Amniotic epithelial cell (primary cell): ENCODE measurements around the gene LST1.
"Not testable (repeated sequence)": the region's sequence is repeated elsewhere in the genome, so short reads cannot be mapped to it uniquely, and the experiment has no call there.

ENCODE experiments used
- DNase-seq: peaks from one replicate; pipeline ENCODE4 v3.0.0-alpha.2; 2010; ENCODE audit warnings: low read depth

The LST1 gene

DNA sequence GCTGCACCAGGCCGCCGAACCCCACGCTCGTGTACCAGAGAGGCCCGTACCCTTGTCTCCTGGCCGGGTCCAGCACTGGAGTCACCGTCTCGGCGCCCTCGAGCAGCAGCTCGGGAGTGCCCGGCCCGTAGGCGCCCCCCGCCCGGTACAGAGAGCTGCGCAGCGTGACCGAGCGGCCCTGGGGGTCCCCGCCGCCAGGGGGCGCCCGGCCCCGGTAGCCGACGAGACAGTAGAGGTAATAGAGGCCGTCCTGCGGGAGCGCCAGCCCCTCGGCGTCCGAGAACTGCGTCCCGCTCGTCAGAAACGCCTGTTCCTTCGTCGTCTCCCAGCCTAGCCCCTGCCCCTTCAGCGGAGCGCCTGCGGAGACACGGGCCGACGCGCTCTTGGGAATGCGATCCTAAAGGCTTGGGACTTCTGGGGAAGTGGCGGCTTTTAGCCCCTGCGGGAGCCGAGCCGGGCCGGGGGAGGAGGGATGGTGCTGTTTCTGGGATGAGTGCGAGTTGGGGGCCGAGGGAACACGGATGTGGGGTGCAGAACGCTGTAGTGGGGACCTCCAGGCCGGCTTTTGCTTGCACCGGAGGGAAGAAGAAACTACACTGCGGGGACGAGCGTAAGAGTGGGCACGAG is 5.2 kb upstream of the LST1 start:
- DNase-seq, result peak; percentile 56

- no peak for DNase-seq
These were observed 4.4 kb upstream of the LST1 start for GRCh38 chr6:31581434-31582229.

DNA sequence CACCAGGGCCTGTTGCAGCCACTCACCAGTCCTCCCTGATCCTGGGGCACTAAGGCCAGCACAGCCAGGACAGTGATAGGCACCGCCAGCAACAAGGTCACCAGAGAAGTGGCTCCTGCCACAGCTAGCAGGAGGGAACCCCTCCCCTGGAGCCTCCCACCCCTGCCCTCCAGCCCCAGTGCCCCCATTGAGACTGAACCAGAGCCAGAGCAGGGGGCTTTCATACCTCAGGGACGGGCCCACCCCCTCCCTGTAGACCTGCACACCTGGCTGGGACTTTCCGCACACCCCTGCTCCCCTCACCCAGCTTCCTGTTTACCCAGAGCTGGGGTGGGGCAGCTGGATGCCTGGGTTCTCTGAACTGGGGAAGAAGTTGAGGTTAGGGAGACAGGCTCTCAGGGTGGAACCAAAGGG is 3.8 kb upstream of the LST1 start, which contains the start of gene LTB:
Gene LTB (minus strand): TSS at position 195 of the 414 bp plus-strand sequence. CDS start 7 bp downstream, at position 188.
- no peak for DNase-seq

- DNase-seq, result no peak
These were observed 586 bp upstream of the LST1 start for GRCh38 chr6:31585491-31585890.

DNA sequence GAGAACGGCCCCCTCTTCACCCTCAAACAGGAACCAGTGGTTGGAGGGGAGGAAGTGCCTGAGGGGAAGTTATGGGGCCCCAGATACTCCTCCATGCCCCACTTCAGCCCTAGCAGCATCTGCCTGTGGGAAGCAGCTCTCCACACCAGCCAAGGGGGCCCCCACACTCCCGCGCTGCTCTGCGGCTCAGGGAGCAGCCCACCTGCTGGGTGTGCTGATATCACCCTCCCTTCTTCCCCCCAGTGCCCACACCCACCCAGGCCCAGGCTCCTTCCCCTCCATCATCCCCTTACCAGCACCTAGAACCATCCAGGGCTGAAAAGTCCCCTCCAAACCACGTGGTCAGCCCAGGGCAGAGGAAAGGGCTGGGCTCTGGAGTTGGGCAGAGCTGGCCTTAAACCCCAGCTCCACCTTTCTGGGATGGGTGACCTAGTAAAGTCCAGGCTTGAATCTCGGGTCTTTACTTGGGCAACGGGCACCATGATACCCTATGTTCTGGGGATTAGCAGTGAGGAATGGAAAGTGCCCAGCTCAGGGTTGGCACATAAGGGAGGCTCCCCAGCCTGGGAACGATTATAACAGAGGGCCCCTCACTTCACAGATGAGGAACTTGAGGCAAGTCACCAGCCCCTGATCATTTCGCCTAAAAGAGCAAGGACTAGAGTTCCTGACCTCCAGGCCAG is 663 bp downstream of the LST1 start:
- DNase-seq, result no peak

DNA sequence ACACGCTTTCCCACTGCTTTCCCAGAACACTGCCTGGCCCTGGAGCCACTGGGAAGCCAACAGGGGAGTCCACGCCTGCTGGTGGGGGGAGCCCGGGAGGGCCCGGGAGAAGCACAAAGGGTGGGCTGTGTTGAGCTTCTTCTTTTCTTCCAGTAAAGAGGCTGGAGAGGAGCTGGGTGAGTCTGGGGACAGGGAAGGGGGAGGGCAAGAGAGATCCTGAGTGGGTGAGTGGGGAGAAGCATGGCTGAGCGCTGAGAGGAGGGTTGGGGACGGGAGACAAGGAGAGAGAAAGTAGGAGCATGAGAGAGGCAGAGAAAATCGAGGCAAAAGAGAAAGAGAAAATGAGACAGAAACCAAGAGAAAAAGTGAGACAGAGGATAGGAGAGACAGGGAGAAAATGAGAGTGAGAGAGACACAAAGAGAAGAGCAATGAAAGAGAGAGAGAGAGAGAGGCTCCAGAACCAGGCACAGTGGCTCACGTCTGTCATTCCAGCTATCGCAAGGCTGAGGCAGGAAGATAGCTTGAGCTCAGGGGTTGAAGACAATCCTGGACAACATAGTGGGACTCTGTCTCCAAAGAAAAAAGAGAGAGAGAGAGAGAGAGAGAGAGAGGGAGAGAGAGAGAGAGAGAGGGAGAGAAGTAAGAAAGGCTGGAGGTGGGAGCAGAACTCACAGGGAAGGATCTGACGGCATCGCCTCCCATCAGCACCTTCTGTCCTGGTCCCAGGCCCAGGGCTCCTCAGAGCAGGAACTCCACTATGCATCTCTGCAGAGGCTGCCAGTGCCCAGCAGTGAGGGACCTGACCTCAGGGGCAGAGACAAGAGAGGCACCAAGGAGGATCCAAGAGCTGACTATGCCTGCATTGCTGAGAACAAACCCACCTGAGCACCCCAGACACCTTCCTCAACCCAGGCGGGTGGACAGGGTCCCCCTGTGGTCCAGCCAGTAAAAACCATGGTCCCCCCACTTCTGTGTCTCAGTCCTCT is 2.0 kb downstream of the LST1 start:
- no peak for DNase-seq

DNA sequence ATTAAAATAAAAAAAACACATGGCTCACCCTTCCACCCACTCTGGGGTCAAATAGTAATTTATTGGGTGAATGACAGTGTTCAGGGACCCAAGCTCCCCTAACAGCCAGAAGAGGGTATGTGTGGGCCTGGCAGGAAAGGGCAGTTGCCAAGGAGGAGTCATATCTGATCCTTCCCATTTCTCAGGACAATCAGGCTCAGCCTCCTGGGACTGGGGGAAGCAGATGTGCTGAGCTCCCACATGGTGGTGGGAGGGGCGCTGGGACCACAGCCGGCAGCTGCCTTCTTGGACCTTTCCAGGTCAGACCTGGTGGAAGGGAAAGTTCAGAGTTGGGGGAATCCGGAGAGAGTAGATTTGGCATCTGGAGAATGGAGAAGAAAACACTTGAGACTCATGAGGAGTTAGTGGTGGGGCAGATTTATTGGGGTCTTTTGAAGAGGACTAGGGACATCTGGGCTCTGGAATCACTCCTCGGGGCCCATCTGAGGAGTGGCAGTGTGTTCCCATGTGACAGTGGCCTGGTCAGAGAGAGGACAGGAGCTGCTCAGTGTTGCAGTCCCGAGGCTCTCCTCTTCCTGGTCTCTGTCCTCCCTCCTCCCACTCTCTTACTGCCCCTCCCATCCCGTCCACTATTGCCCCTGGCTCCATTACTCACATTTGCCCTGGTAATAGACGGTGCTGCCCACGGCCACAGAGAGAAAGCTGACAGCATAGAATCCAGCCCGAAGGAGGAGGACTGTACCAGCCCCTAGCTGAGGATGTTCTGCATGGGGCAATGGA is 3.0 kb downstream of the LST1 start:
- DNase-seq, result no peak

DNA sequence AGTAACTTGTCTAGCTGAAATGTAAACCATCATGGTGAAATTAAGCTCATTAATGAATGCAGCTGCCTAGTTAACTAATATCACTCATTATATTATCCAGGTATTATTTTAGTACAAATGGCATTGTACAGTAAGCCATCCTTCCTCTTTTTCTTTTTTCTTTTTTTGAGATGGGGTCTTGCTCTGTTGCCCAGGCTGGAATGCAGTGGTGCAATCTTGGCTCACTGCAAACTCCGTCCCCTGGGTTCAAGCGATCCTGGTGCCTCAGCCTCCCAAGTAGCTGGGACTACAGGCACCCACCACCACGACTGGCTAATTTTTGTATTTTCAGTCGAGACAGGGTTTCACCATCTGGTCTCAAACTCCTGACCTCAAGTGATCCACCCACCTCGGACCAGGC is 4.6 kb downstream of the LST1 start:
- DNase-seq, result not testable (repeated sequence)

DNA sequence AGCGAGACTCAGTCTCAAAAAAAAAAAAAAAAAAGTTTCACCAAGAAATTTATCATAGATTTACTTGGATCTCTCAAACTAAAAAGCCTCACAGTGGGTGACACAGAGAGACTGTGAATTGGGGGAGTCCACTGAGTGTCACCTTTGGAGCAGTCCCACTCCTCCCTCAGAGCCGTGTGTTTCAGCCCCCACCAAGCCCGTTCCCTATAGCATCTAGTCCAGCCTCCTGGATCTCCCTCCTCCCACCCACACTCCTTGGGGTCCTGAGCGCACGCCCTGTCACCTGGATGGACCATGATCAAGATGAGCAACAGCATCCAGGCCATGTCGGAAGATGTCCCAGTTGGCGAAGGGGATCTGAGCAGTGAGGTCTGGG is 6.3 kb downstream of the LST1 start:
- no peak for DNase-seq

- DNase-seq, result peak; percentile 34
These were observed 10.9 kb downstream of the LST1 start for GRCh38 chr6:31597006-31597405.

DNA sequence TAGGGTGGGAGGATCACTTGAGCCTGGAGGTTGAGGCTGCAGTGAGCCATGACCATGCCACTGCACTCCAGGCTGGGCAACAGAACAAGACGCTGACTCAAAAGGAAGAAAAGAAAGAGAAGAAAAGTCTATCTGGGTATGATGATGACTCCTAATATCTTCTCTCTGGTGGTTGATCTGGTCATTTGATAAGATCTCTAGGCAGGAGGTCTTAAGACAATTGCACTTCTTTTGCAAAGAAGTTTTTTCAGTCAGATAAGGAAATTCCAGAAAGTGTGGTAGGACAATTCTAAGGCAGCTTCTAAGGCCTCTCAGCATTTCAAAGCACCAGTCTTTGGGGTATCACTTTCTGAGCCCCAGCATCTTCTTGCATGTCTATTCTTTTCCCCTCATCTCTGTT is 21.2 kb downstream of the LST1 start:
- peak; percentile 39 for DNase-seq

- DNase-seq, result no peak
These were observed 23.7 kb downstream of the LST1 start for GRCh38 chr6:31609519-31610406.

- DNase-seq, result no peak
These were observed 24.9 kb downstream of the LST1 start for GRCh38 chr6:31610968-31611367.

DNA sequence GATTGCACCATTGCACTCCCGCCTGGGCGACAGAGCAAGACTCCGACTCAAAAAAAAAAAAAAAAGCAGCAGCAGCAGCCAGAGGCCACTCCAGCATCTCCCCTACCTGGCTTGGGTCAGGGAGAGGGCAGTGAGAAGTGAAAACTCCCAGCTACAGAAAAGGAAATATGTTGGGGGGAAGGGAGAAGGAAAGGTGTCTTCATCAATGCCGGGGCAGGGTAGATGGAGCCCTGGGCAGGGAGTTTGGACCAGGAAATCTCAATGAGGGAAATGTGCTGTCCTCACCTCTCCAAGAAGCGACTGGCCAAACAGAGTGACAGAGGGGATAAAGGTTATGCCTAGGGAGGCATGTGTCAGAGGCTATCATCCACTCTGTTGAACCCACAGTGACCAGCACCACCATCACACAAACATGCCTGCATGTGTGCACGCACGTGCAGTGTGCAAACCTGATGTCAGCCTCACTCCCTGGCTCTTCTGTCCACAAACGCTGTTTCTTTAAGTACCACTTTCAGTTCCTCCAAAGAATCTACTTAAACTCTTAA is 28.1 kb downstream of the LST1 start:
- no peak for DNase-seq

GRCh38 chr6:31614684-31615578 is 28.9 kb downstream of the LST1 start, which contains the start of gene AIF1:
AIF1 (plus strand) TSS chr6:31615234; CDS start chr6:31615330, 96 bp downstream.
- DNase-seq, result no peak

- no peak for DNase-seq
These were observed 29.7 kb downstream of the LST1 start for GRCh38 chr6:31615748-31616147.

DNA sequence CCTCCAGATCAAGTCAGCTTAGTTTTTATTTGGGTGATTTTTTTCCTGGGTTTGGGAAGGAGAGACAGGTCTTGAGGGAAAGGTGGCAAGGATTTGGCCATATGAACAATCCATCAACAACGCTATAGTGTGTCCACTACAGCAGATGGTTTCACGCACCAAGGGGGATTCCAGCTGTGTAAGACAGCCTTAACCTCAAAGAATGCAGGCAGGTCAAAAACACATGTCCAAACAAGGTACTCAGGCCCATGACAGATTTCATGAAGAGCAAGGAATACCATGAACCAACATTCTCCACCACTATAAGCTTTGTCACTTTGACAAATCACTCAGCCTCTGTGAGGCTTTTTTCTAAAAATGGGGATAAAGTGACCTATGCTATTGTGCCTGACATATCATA is 30.9 kb downstream of the LST1 start:
- DNase-seq, result no peak

- peak; percentile 99 for DNase-seq
These were observed 33.9 kb downstream of the LST1 start for GRCh38 chr6:31619805-31620585.
